Kidney epithelial cell (primary cell): ENCODE results near the gene FAM120B. TPM values are rescaled to one million over a fixed set of nuclear protein-coding genes. Genes with fewer than 3 reads are reported as not detected.
A peak's percentile ranks its signal among the peaks of the same experiment; 100 is the strongest.

Experiments
- DNase-seq: peaks from one replicate; pipeline ENCODE4 v3.0.0-alpha.2; 2010; ENCODE audit warnings: low read depth
- H3K27me3 ChIP-seq: 2 replicates; pipeline ENCODE4 v1.6.0; 2011; ENCODE audit warnings: low read length; ENCODE audit not compliant: control insufficient read depth, insufficient read depth
- H3K36me3 ChIP-seq: 2 replicates; pipeline ENCODE4 v1.5.1; 2011; ENCODE audit warnings: low read length; ENCODE audit not compliant: control insufficient read depth, insufficient read depth
- H3K4me3 ChIP-seq: 2 replicates; pipeline ENCODE4 v1.5.1; 2011; ENCODE audit warnings: low read depth, mild to moderate bottlenecking, control low read depth, low read length
- CTCF ChIP-seq: IDR thresholded peaks from 2 replicates; pipeline ENCODE4 v1.5.1; 2011; ENCODE audit warnings: mild to moderate bottlenecking, moderate library complexity, low read length, control low read depth, inconsistent platforms; ENCODE audit not compliant: insufficient read depth, poor library complexity, severe bottlenecking
- total RNA-seq: library from RNA; depleted of rRNA; stranded (reverse); fragments of >200 nt; gene quantifications from 2 replicates; pipeline ENCODE4 v1.2.3, GENCODE V29; 2015

The FAM120B gene
- total RNA-seq, 1 donor from 2014 or later, result 12.4 TPM

- no peaks in the 10 kb centered on the region for H3K36me3 ChIP-seq
These were observed 122.9 kb downstream of the FAM120B start for GRCh38 chr6:170429450-170429849.

DNA sequence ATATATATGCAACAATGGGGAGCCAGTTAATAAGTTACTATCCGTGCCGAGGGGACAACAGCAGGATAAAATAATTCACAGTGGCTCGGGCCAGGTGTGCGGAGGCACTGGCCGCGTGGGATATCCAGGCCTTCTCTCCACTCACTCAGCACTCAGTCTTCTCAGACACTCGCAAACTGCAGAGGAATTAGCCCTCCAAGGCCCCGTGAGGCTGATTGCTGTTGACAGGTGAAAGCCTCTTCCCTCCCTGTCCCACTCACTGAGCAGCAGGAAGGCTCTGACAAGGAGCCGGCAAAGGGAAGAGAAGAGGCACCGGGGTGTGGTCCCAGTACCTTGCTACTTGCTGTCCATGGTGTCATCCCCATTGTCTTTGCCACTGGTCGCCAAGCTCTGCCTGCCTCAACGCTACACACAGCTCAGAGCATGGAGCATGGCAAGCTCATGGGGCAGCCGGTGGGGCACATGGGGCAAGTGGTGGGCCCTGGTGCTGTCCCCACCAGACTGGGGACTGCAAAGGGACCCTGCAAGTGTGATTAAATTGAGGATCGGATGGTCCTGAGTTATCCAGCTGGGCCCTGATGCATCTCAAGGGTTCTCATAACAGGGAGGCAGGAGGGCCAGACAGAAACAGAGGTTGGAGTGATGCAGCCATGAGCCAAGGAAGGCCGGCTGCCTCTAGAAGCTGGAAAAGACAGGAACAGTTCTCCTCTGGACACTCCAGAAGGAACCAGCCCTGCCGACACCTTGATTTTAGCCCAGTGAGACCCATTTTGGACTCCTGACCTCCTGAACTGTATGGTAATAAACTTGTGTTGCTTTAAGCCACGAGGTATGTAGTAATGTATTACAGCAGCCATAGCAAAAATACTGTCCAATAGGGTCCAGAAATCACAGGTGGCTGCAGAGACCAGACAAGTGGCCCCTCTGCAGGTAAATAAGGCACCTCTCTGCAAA lies 126.9 kb downstream of the FAM120B start:
- no peaks in the 10 kb centered on the region for H3K27me3 ChIP-seq
- no peak for DNase-seq

More at GRCh38 chr6:170429450-170429849, 122.9 kb downstream of the FAM120B start:
- TF ChIP-seq CTCF, result peak; percentile 15
- Histone ChIP-seq H3K4me3 (no peak overlapping the region), H3K27me3 (no peaks in the 10 kb centered on the region)
- DNase-seq, result no peak

DNA sequence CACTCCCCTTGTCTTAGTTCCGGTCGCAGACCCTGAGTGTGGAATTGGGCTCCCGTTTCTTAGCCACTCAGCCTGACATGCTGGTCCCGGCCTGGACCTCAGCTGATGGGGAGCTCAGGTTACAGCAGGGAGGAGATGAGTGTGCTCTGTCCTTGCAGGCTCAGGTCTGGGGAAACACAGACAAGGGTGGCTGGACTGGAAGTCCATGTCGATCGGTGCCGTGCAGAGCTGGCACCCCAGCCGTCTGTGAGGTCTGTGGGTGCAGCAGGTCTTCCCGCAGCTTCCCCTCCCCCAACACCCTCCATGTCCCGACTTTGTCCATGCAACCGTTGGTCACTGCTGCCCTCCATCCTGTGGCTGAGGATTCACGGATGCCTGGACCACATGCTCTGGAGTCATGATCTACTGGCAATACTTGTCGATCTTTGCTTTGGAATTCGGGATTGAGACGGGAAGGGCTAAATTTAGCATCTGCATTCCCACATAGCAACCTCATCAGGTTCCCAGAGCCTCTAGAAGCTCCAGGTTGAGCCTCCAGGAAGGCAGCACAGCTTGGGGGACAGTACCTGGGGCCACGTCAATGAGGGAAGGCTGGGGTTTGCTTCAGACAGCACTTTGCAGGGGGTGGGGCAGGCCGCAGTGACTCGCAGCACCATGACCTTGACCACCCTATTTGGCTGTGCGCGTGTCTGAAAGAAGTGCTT lies 127.7 kb downstream of the FAM120B start:
- Histone ChIP-seq H3K4me3 (no peak overlapping the region), H3K27me3 (no peaks in the 10 kb centered on the region), H3K36me3 (no peaks in the 10 kb centered on the region)
- TF ChIP-seq CTCF, result no peak
- no peak for DNase-seq

More for the DNA sequence above, 126.9 kb downstream of the FAM120B start:
- TF ChIP-seq CTCF, result no peak
- no peak overlapping the region for H3K4me3 ChIP-seq
- H3K36me3 ChIP-seq, result no peaks in the 10 kb centered on the region

DNA sequence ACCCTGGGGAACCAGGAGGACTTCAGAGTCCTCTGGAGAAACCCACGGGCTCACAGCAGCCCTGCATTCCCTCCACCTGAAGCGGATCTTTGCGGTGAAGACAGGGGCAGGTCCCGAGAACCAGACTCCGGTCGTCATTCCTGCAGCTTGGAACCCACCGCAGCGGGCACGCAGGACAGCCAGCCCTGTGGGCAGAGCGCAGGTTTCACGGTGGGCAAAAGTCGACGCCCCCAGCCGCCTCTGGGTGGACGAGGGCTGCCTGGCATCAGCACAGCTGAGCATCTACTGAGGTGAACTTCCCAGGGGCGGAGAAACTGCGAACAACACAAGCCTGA lies 128.2 kb downstream of the FAM120B start:
- no peak for TF ChIP-seq CTCF
- DNase-seq, result no peak
- Histone ChIP-seq H3K4me3 (no peak overlapping the region), H3K36me3 (no peaks in the 10 kb centered on the region), H3K27me3 (no peaks in the 10 kb centered on the region)

- no peak overlapping the region for H3K4me3 ChIP-seq
- no peaks in the 10 kb centered on the region for H3K27me3 ChIP-seq
- TF ChIP-seq CTCF, result no peak
- no peak for DNase-seq
- H3K36me3 ChIP-seq, result no peaks in the 10 kb centered on the region
These were observed 129.2 kb downstream of the FAM120B start for GRCh38 chr6:170435766-170436165.
